Neural progenitor cell (in vitro differentiated cells): ENCODE measurements around the gene JOSD2.

Source experiments
- CTCF ChIP-seq: fragments of 200-600 bp; sonication (generic); IDR thresholded peaks from 2 replicates; pipeline ENCODE4 v1.5.1; 2017; ENCODE audit warnings: antibody characterized with exemption, mild to moderate bottlenecking
- EZH2 ChIP-seq: fragments of 200-600 bp; sonication (generic); IDR thresholded peaks from 2 replicates; pipeline ENCODE4 v1.6.1; 2017; ENCODE audit warnings: antibody characterized with exemption, mild to moderate bottlenecking, moderate library complexity

GRCh38 chr19:50548191-50549058 lies 37.4 kb upstream of the JOSD2 start:
- no peak for TF ChIP-seq CTCF
- no peak for TF ChIP-seq EZH2
